DLD1 (cell line): ENCODE results near the gene VDR.

ENCODE experiments used
- in situ Hi-C: cut with HindIII; loops from 2 replicates; pipeline ENCODE4 v1.10.0; 2017; ENCODE audit warnings: low sequenced_read_pairs

Gene VDR

GRCh38 chr12:47896022-47896421 is 8.8 kb downstream of the VDR start:
- in situ Hi-C loops = no loop called here

GRCh38 chr12:47894652-47895051 is 10.1 kb downstream of the VDR start:
- in situ Hi-C loops = no loop called here

- in situ Hi-C loops = no loop called here
Observed at GRCh38 chr12:47894068-47894467, 10.7 kb downstream of the VDR start.

- in situ Hi-C loops = no loop called here
Observed at GRCh38 chr12:47892819-47893218, 12.0 kb downstream of the VDR start.

- in situ Hi-C loops = no loop called here
Observed at GRCh38 chr12:47891356-47891755, 13.4 kb downstream of the VDR start.

- in situ Hi-C loops = no loop called here
Observed at GRCh38 chr12:47889040-47889439, 15.8 kb downstream of the VDR start.

- in situ Hi-C loops = no loop called here
Observed at GRCh38 chr12:47888153-47888819, 16.5 kb downstream of the VDR start.

- in situ Hi-C loops = no loop called here
Observed at GRCh38 chr12:47887529-47887928, 17.3 kb downstream of the VDR start.

- in situ Hi-C loops = no loop called here
Observed at GRCh38 chr12:47886510-47887240, 18.1 kb downstream of the VDR start.

- in situ Hi-C loops = no loop called here
Observed at GRCh38 chr12:47885566-47885965, 19.2 kb downstream of the VDR start.

- in situ Hi-C loops = no loop called here
Observed at GRCh38 chr12:47885012-47885501, 19.7 kb downstream of the VDR start.

- in situ Hi-C loops = no loop called here
Observed at GRCh38 chr12:47884501-47884900, 20.3 kb downstream of the VDR start.

- in situ Hi-C loops = no loop called here
Observed at GRCh38 chr12:47883663-47884195, 21.1 kb downstream of the VDR start.

- in situ Hi-C loops = no loop called here
Observed at GRCh38 chr12:47882781-47883546, 21.8 kb downstream of the VDR start.

GRCh38 chr12:47881826-47882427 is 22.9 kb downstream of the VDR start:
- in situ Hi-C loops = no loop called here

- in situ Hi-C loops = no loop called here
Observed at GRCh38 chr12:47881051-47881450, 23.7 kb downstream of the VDR start.

GRCh38 chr12:47878918-47879481 is 25.8 kb downstream of the VDR start:
- in situ Hi-C loops = no loop called here

GRCh38 chr12:47878293-47878917 is 26.4 kb downstream of the VDR start:
- in situ Hi-C loops = no loop called here

GRCh38 chr12:47877081-47877480 is 27.7 kb downstream of the VDR start:
- in situ Hi-C loops = no loop called here

- in situ Hi-C loops = no loop called here
Observed at GRCh38 chr12:47876440-47876960, 28.3 kb downstream of the VDR start.
